SKM-1 treated with dmso at 0.1 percent for 144 hours (cell line): Measurements from ENCODE around the gene BBS2.

Source experiments
- DNase-seq: peaks from one replicate; lab custom pipeline; 2025; ENCODE audit not compliant: unreplicated experiment; lab: John Stamatoyannopoulos, UW

Gene BBS2

DNA sequence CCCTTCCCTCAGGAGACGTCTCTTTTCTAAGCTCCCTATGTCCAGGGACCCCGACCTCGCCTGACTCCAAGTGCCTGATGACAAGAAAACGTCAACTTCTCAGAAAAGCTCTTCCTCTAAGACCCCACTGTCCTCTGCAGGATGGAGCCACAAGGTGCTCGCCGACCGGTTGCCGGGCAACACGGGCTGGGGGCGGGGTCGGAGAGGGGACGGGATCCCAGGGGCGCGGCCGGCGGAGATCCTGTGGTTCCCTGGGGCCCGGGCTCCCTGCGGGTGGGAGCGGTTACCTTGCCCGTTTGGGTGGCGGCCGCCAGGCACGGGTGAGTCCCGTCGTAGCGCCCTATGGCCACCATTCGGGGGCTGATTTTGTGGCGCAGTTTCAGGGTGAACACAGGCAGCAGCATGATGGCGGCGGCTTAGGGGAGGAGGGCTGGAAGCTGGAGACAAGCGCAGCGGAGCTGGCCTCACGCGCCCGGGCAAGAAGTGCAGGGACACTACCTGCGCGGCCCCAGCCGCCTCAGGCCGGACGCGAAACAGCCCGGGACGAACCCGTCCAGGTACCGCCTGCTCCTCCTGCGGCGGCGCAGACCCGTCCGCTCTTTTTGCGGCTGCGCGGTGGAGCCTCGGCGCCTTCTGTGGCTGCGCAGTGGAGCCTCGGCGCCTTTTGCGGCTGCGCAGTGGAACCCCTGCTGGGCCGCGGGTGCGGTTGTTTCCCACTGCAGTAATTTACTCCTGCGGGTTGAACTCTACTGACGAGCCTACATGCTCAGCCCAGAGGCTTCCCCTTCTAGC, at the start of gene BBS2:
TSS of gene BBS2 (minus strand) at position 566 of the 792 bp plus-strand sequence. CDS start at position 404, 162 bp downstream.
- peak; percentile 86 for DNase-seq

DNA sequence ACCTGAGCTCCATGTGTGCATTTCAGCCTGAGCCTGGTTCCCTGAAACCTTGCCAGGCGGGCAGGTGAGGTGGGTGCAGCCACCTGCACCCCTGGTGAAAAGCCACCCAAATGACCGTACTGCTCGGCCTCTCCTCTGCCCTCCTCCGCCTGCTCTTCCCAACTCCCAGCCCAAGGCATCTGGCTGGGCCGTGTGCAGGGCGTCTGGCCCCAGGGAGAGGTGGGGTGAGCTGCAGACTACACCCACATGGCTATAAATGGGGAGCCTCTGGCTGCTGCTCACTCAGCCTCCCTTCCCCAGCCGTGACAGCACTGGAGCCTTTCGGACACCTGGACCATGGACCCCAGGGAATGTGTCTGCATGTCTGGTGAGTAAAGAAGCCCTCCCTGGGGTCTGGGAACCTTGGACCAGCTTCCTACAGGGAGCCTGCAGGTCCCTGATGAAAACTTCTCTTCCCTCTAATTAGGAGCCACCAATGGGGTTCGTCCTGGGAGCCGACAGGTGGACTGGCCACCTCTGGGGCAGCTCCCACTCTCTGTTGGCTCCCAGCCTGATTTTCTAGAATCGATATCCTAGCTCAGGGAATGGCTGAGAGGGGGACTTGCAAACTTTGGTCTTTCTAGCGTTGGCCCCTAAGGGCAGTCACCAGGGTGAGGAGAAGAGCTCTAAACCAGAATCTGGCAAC, 45.1 kb upstream of the BBS2 start, which contains the start of gene MT4:
TSS of gene MT4 (plus strand) at position 281 of the 685 bp plus-strand sequence. CDS start at position 337, 56 bp downstream.
- DNase-seq = no peak

DNA sequence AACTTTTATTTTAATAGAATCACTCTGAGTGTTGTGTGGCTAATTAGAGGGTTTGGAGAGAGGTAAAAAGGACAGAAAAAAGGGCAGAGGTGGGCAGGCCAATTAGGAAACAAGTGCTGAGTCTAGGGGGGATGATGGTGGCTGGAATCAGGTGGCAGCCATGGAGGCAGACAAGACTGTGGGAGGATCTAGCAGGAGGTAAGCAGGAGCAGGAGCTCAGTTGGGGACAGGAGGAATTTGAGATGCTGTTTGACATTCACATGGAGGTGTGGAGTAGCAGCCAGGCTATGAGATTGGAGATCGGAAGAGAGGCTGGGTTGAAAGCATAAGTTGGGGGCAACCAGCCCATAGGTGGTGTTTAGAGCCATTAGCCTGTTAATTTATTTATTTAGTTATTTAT, 41.3 kb upstream of the BBS2 start:
- no peak for DNase-seq

DNA sequence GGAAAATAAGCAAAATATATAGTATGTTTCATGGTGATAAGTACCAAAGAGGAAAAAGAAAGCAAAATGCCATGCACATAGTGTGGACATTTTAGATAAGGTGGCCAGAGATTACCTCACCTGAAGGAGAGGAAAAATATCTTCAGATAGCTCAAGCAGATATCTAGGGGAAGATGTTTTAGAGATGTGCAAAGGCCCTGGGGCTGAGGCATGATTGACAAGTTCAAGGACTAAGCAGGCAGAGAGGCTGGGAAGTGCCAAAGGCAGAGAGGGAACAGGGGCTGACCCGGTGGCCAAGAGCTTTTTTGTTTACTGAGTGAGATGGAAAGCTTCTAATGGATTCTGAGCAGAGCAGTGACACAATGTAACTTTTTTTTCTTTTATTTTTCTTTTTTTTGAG, 40.6 kb upstream of the BBS2 start:
- no peak for DNase-seq

DNA sequence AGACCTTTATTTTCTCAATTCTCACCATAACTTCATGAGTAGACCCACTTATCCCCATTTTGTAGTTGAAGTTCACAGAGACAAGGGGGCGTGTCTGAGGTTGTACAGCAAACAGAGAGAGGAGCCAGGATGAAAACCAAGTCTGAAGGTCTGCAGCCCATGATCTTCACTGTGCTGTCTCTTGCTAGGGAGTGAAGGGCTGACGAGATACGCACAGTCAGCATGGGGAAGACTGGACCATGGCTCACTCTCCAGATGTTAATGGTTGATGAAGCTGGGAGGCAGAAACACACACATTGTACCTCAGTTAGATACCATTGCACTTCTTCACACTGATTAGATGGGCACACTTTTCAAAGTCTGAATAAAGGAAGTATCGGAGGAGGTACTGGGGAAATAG, 39.3 kb upstream of the BBS2 start:
- no peak for DNase-seq

- no peak for DNase-seq
These were observed 38.4 kb upstream of the BBS2 start for GRCh38 chr16:56558024-56558747.

DNA sequence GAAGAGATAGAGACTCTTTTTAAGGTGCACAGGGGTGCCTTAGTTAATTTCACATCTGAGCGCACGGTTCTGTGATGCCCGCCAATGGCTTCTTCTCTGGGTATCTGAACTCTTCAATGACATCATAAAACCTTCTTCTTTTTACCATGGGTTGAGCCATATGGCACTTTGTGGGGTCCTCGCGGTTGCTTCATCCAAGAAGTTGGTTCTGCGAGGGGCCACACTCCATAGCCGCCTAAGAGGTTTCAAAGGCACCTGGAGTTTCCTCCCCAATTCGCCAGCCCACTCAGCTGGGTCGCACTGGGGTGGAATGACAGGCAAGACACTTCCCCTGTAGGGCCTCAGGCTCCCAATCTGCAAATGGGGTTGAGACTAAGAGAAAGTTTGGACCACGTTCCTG, 34.6 kb upstream of the BBS2 start:
- no peak for DNase-seq

DNA sequence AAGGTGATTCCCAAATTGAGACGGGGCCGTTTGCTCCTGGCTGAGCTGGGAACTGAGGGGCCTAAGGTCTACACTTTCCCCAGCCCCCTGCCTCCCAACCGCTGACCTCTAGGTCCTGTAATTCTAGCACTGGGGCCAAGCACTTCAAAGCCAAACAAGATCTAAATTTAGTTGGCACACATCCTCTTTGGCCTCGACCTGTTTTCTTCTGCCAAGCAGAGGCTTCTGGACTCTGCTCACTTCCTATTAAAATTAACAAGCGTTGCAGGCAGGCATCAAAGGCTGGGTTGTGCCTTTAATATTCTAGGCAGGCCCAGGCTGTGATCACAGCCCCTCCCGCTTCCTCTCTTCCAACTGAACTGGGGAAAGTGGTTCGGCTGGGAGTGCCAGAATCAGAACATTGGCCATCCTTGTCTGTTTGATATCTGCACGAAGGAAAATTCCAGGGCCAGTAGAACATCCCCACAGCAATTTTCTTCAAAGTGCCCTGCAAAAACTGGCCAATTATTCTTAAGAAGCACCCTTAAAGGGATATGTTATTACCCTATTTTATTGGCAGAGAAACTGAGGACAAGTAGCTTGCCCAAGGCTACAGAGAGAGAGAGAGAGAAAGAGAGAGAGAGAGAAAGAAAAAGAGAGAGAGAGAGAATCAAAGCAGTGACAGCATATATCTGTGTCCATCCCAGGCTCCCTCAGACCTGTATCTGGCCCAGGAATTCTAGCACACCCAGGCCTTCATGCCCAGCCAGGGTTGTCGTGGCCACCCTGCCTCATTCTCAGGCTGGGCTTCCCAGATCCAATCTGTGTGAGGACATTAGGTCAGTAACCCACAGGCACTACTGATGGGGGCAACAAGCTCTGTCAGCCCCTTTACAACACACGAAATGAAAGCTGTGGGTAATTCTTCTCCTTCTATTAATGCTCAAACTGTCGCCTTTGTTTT, 32.2 kb upstream of the BBS2 start:
- DNase-seq = no peak

DNA sequence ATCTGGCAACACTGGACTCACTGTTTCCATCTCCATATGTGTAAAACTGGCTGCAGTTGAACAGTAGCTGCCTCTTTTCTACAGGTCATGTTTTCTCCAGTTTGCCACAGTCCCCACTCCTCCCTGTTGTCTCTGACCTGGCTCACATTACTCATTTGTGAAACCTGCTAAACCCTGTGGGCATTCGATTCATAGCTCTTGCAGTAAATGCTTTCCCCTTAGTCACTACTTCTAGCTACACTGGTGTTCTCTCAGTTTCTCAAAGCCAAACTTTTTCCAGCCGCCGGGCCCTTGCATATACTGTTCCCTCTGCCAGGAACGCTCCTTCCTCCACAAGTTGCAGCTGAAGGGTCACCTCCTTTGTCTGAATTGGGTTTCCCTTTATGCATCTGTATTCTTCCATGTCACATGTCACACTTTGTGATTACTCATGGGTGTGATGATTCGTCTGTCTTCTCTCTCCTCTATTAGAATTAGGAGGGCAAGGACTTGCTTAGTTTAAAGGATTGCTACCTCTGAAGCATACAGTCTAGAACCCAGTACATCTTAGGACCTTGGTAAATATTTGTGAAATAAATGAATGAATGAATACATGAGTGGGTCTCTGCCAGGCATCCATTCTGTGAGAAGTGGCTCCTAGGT, 30.0 kb upstream of the BBS2 start:
- DNase-seq = no peak

DNA sequence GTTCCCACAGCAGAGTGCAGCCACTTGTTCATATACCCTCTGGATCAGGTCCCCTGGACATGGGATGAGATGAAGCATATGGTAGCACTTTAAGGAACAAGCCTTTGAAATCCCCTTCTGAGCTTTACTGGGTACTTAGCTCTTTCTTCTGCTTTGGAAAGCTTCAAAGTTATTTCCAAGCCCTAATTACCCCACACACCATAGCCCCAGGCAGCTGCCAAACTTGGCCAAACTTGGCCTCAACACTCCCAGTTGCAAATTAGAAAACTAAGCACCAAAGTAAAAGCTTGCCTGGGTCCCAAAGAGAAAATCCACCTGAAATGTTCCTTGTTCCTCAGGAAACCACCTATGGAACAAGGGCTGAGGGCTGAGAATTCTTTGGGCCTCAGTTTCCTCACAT, 29.3 kb upstream of the BBS2 start:
- DNase-seq = no peak

GRCh38 chr16:56547949-56548567, 28.2 kb upstream of the BBS2 start:
- no peak for DNase-seq

DNA sequence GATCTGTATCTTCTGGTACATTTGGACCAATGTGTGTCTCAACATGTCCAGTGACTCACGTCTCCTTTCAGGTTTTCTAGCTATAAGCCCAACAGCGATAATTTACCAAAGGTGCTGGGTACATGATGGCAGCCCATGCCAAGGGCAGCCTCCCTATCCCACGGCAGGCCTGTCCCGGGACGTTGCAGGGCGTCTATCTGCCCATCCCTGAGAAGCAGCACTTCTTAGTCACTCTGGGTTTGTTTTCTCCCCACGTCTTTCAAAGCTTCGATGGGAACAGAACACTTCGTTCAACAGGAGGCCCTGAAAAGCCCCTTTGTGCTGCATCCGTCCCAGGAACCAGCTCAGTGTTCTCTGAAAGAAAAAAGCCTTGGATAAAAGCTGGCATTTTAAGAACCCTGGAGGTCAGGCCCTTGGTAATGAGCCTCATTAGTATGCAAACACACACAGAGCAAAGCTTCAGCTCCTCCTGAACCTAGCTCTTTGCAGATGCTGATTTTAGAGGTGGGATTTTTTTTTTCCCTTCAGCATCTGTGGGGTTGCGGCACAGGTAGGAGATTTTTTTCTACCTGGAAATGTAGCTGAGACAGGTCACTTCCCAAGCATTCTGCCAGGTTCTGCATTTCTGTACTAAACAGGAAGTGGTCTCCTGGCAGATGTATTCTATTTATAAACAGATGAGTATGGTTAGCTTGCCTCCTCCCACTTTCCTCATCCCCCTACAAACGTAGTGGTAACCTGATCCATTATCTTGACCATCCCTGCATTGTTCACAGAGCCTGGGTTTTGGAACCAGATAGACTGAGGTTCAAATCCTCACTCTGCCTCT, 27.5 kb upstream of the BBS2 start:
- DNase-seq = peak; percentile 32

- DNase-seq = no peak
These were observed 22.2 kb upstream of the BBS2 start for GRCh38 chr16:56542039-56542438.

DNA sequence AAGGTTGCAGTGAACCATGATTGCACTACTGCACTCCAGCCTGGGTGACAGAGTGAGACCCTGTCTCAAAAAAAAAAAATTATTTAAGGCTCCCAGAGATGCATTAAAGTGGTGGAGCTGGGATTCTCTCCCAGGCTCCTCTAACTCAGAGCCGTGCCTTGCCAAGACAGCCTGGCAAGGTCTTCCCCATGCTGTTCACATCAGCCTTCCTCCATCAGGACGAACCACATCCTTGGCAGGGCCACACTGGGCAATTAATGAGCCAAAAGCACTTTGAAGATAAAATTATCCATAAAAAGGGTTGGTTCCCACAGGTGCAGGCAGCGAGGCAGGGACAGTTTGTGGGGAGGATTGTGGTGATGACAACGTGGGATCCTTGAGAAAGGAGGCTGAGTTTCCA, 19.8 kb upstream of the BBS2 start:
- no peak for DNase-seq

DNA sequence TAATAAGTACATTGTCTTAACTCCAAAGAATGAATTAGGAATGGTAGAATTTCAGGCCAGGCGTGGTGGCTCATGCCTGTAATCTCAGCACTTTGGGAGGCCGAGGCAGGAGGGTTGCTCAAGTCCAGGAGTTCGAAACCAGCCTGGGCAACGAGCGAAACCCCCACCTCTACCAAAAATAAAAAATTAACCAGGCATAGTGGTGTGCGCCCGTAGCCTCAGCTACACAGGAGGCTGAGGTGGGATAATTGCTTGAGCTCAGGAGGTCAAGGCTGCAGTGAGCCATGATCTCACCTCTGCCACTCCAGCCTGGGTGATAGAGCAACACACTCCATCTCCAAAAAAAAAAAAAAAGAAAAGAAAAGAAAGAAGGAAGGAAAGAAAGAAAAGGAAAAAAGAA, 18.5 kb upstream of the BBS2 start:
- DNase-seq = no peak

GRCh38 chr16:56534847-56535383, 15.1 kb upstream of the BBS2 start:
- no peak for DNase-seq

DNA sequence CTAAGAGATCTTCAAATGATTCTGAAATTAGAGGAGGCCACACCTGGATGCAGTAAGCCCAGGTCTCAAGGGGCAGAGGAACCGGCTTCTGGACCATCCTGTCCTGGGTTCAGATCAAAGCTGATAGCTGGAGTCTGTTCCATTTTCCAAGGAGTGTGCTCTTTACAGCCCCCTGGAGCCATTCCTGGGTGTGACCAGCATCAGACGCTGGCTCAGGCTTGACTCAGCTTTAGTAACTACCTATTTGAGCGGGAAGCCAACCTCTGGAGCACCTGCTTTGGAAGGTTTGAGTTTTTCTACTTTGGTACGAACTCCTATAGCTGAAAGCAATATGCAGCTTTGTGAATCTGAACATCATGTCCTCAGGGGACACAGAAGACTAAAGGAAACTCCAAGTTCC, 12.9 kb upstream of the BBS2 start:
- DNase-seq = no peak

- DNase-seq = no peak
These were observed 11.0 kb upstream of the BBS2 start for GRCh38 chr16:56530872-56531271.

DNA sequence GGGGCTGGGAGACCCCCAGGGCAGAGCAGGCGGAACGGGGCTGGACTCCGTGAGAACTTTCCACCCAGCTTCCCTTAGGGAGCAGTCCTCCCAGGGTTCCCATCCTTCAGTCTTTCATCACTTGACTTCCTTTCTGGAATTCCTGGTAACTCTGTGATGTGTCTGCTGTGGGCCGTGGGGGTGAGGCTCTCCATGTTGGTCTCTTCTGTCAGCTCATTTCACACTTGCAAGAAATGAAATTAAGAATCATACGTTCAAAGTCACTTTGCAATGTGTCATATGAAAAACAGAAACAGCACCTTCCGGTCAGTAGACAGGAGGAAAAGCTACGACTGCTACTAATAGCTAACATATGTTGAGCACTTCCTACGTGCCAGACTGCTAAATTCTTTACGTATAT, 5.4 kb upstream of the BBS2 start:
- DNase-seq = no peak
